A172 (cell line): Measurements from ENCODE around the gene NBAS. TPM values are rescaled to one million over a fixed set of nuclear protein-coding genes. Genes with fewer than 3 reads are reported as not detected.

Experiments used
- DNase-seq: peaks from one replicate; pipeline ENCODE4 v3.0.0-alpha.2; 2015; ENCODE audit warnings: low spot score
- total RNA-seq: library from RNA; depleted of rRNA; stranded (reverse); fragments of >200 nt; shearing (Covaris generic); gene quantifications from 2 replicates; pipeline ENCODE4 v1.2.3, GENCODE V29; 2014

The NBAS gene
- total RNA-seq, 1 experiment from 2014 or later, result 39.0 TPM

- DNase-seq, result no peak
These were observed 390.9 kb downstream of the NBAS start for GRCh38 chr2:15170070-15170775.

DNA sequence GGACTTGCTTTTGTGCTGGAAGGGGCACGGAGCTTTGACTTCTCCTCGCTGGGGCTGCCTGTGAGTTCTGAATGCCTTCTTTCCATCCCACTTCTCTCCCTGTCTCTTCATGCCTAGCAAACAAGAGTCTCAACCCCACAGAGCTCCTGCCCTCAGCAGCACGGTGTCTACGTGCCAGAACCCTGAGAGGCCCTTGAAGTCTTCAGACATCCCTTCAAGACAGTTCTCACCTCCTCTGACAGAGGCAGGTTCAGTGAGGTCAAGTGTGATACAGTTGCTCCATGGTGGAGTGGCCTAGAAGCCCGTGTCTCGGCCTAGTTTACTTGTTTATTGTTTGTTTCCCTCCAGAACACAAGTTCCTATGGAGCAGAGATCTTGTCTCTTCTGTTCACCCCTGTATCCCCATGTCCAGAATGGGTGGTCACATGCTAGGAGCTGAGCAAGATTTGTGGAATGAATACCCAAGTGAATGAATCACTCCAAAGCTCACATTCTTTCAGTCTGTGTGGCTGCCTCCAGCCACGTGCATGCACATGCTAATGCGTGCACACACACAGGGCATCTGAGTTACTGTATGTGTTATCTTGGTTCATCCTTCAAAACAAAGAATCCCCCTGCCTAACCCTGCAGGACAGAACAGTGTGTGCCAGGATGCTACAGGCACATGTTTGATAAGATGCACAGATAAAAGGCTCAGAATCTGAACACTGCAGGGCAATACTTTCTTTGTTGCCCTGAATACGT lies 391.6 kb downstream of the NBAS start:
- peak; percentile 94 for DNase-seq

GRCh38 chr2:15168116-15168515 lies 393.0 kb downstream of the NBAS start:
- no peak for DNase-seq

DNA sequence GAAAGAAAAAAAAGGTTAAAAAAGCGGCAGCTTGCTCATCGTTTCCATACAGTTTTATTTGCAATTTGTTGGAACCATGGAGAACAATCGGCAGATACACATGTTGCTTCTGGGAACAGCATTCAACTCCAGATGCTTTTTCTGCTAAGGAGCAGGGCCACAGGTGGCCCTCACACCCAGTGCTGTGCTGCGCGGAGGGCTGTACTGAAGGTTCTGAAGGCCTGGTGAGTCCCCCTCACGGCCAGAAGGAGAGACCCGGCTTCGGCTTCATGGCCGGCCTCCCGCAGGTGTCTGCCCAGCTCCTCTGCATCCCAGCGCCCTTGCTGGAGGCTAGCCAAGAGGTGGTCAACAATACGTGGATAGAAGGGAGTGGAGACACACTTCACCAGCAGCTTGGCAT lies 394.3 kb downstream of the NBAS start:
- no peak for DNase-seq

DNA sequence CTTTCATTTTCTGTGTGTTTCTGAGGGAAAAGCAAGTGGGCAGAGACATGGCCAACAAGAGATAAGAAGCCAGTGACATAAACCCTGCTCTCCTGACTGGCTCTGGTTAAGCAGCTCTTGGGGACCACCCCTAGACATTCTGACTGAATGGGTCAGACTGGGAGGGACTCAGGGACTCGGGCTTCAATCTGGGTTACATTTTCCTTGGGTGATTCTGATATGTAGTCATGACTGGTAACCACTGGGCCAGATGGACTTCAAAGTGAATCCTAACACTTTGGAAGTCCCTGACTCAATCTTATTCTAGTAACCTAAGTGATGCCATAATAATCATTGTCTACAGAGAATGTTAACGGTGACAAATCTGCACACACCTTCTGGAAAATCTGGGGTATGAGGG lies 397.8 kb downstream of the NBAS start:
- no peak for DNase-seq

- DNase-seq, result no peak
These were observed 398.5 kb downstream of the NBAS start for GRCh38 chr2:15162620-15163019.

- no peak for DNase-seq
These were observed 400.7 kb downstream of the NBAS start for GRCh38 chr2:15160201-15160991.

- peak; percentile 52 for DNase-seq
These were observed 401.4 kb downstream of the NBAS start for GRCh38 chr2:15159751-15160177.

DNA sequence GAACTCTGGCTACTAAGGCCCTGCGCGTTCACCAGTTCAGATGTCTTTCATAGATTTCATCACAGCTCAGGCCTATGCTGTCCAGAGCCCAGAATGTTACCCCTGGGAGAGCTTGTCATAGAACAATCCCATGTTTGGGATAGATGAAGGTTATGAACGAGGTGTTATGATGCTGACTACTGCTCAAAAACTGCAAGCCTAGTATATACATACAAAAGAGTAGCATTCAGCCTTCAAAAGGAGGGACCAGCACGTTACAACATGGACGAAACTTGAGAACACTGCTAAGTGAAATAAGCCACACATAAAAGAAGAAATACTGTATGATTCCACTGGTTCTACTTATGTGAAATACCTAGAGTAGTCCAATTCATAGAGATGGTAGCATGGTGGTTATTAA lies 401.9 kb downstream of the NBAS start:
- DNase-seq, result no peak

DNA sequence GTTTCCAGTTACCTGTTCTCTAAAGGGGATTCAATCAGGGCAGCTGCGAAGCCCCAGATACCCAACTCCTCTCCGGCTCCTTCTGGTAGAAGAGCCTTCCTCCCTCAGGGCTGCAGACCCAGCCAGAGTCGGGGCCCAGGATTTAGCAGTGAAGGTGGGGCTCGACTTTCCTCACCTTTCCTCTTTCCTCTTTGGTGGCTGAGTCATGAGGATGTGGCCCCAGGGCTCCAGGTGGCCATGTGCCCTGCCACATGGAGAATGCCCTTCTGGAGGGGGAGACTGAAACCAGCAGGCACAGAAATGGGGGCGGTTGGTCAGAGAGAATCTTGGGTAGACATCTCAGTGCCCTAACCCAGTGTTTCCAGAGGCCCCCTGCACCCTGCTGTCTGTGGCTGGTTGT lies 402.6 kb downstream of the NBAS start:
- DNase-seq, result no peak

- no peak for DNase-seq
These were observed 403.0 kb downstream of the NBAS start for GRCh38 chr2:15158100-15158499.

DNA sequence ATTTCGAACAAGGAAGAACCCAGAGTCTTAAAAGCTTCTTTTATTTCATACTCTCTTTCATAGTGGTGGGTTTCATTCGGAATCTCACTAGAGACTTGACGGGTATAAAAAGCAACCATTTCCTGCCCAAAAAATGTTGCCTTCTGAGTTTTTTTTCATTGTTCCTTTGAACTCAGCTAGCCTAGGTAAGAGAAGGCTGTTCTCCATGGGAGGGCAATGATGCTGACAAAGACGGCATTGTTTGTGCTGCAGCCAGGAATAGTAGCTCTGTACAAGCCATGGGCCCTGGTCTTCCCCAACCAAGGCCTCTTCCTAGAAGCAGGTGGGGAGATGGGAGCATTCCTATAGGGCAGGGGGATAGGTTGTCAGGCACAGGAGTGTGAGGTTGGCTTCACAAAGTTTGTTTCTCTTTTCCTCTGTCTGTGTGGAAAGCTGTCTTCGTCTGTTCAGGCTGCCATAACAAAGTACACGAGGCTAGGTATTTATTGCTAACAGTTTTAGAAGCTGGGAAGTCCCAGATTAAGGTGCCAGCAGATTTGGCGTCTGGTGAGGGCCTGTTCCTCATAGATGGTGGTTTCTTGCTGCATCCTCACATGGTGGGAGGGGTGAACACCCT lies 405.1 kb downstream of the NBAS start:
- DNase-seq, result no peak

- DNase-seq, result no peak
These were observed 406.8 kb downstream of the NBAS start for GRCh38 chr2:15154297-15154696.

- DNase-seq, result peak; percentile 23
These were observed 408.8 kb downstream of the NBAS start for GRCh38 chr2:15152382-15152781.

- DNase-seq, result no peak
These were observed 412.1 kb downstream of the NBAS start for GRCh38 chr2:15149063-15149462.

DNA sequence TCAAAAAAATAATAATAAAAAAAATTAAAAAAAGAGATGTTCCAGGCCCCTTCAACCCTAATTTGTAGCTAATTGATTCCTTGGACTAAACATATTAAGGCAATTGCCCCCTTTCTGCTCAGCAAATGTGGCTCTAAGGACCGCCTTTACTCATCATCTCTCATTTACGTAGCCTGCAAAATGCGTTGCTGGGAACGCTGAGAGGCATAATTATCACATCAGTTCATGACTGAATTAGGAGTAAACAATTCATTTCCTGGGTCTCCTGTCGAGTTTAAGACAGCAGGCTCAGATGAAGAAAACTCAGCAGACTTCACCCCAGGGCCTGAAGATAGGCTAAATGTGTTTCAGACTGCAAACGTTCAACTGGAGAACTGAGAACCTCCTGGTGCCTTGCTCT lies 413.5 kb downstream of the NBAS start:
- no peak for DNase-seq

- no peak for DNase-seq
These were observed 414.2 kb downstream of the NBAS start for GRCh38 chr2:15146960-15147359.

GRCh38 chr2:15145919-15146318 lies 415.2 kb downstream of the NBAS start:
- DNase-seq, result no peak

- peak; percentile 19 for DNase-seq
These were observed 415.9 kb downstream of the NBAS start for GRCh38 chr2:15145046-15145817.

- DNase-seq, result peak; percentile 82
These were observed 419.0 kb downstream of the NBAS start for GRCh38 chr2:15142069-15142689.

- DNase-seq, result no peak
These were observed 419.9 kb downstream of the NBAS start for GRCh38 chr2:15141211-15141610.
